ENCODE results near the gene MTHFD2L.
A peak's percentile ranks its signal among the peaks of the same experiment; 100 is the strongest.

Gene MTHFD2L

GRCh38 chr4:74217365-74217764, 59.4 kb downstream of the MTHFD2L start:
- H3K4me3 ChIP-seq (ENCODE audit: control insufficient read depth, low read depth, low read length) = no peak overlapping the region
- DNase-seq (ENCODE audit: low read depth) = no peak
- no peak for TF ChIP-seq CTCF (IDR thresholded peaks at IDR 0.05; ENCODE audit: control insufficient read depth, insufficient read depth, low read depth, low read length, missing control alignments)

- DNase-seq (ENCODE audit: low read depth) = no peak
- no peak overlapping the region for H3K4me3 ChIP-seq (ENCODE audit: control insufficient read depth, low read depth, low read length)
- TF ChIP-seq CTCF (IDR thresholded peaks at IDR 0.05; ENCODE audit: control insufficient read depth, insufficient read depth, low read depth, low read length, missing control alignments) = no peak
Observed at GRCh38 chr4:74218201-74218600, 60.3 kb downstream of the MTHFD2L start.

DNA sequence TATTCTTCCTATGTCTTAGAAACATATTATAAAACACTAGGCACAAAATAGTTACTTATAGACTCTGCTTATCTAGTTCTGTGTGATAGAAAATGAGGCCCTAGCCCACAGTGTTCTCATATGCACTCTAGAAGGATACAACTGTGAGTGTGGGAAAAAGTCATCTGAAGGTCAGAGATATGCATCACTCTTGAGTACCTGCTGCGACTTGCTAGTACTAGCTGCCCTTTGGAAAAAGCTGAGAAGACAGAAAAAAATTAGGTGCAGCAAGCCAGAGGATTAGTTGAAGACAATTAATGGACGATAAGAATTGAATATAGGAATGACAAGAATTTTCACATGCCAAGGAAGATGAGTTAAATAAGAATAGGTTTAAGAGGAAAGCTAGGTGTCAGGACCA, 61.3 kb downstream of the MTHFD2L start:
- no peak for TF ChIP-seq CTCF (IDR thresholded peaks at IDR 0.05; ENCODE audit: control insufficient read depth, insufficient read depth, low read depth, low read length, missing control alignments)
- no peak overlapping the region for H3K4me3 ChIP-seq (ENCODE audit: control insufficient read depth, low read depth, low read length)
- DNase-seq (ENCODE audit: low read depth) = no peak

DNA sequence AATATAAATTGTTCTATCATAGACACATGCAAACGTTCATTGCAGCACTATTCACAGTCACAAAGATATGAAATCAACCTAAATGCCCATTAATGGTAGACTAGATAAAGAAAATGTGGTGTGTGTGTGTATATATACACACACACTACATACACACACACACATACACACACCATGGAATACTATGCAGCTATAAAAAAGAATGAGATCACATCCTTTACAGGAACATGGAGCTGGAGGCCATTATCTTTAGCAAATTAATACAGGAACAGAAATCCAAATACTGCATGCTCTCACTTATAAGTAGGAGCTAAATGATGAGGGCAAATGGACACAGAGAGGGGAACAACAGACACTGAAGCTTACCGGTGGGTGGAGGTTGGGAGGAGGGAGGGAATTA, 65.2 kb downstream of the MTHFD2L start:
- no peak overlapping the region for H3K4me3 ChIP-seq (ENCODE audit: control insufficient read depth, low read depth, low read length)
- no peak for DNase-seq (ENCODE audit: low read depth)
- no peak for TF ChIP-seq CTCF (IDR thresholded peaks at IDR 0.05; ENCODE audit: control insufficient read depth, insufficient read depth, low read depth, low read length, missing control alignments)

DNA sequence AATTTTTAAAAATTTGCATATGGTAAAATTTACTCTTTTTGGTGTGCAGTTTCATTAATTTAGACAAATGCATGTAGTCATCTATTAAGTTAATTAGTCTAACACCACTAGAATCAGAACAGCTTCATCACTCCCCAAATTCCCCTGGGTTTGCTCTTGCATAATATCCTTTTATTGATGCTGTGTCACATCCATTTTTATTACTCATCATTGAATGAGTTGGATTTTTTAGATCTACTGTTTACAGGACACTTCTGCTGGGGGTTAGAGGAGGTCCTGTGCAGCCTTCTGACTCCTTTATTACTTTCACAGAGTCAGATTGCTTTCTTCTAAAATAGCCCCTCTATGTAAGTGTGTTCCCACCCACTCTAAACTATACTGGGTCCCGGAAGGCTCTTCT, 65.9 kb downstream of the MTHFD2L start:
- no peak for TF ChIP-seq CTCF (IDR thresholded peaks at IDR 0.05; ENCODE audit: control insufficient read depth, insufficient read depth, low read depth, low read length, missing control alignments)
- no peak for DNase-seq (ENCODE audit: low read depth)
- no peak overlapping the region for H3K4me3 ChIP-seq (ENCODE audit: control insufficient read depth, low read depth, low read length)

DNA sequence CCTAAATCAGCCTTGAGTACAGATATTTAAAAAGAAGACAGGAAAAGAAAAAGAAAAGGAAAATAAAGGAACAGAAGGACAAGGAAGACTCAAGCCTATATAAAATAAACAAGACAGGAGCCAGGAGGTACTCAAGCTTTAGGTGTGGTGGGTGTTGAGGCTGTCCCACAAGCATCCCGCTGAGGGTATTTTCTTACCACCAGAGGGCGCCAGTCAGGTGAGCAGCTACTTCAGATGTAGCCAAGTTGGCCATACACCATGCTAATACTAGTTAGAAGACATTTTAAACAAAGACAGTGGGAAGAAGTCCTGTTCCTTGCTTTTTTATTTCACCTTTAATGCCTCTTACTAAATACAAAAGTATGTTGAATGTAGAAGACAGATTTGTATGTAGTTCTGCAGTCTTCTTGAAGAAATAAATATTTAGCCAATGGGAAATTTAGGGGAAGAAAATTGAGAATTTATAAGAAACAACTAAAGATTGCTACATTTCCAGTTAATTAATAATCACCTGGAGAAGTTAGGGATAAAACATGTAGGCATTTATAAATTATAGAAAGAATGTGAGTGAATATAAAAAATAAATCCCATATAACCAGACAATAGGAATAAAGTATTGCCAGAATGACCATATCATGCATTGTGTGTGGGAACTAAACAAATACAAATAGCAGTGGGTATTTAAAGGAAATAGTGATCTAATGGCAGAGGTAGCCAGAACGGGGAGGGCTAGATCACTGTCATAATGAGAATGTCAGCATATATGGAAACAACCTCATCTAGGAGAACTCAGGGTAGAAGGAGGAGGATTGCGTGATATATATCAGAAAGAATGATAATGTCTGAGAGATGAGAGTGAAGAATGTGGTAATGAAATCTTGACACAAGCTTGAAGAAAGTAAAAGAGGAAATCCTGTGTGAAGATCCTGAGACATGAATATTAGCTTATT, 71.0 kb downstream of the MTHFD2L start:
- no peak overlapping the region for H3K4me3 ChIP-seq (ENCODE audit: control insufficient read depth, low read depth, low read length)
- TF ChIP-seq CTCF (IDR thresholded peaks at IDR 0.05; ENCODE audit: control insufficient read depth, insufficient read depth, low read depth, low read length, missing control alignments) = peak; percentile 81
- no peak for DNase-seq (ENCODE audit: low read depth)

All from AG09309 (cell line).